SK-N-SH (cell line): ENCODE results near the gene FYCO1.

Source experiments
- EP300 ChIP-seq, 2 experiments: IDR thresholded peaks; 2 replicates each; pipeline versions ENCODE4 v1.4.0 to v1.6.1; 2012; ENCODE audit warnings: borderline replicate concordance in 1 of 2, low read depth in 1 of 2, low read length in 1 of 2
- EZH2phosphoT487 ChIP-seq: fragments of 200-600 bp; sonication (generic); IDR thresholded peaks from 2 replicates; pipeline ENCODE4 v1.6.1; 2017; ENCODE audit warnings: low read depth, mixed run types, mild to moderate bottlenecking, antibody characterized with exemption, moderate library complexity, borderline replicate concordance
- FOSL2 ChIP-seq: IDR thresholded peaks from 2 replicates; pipeline ENCODE4 v1.4.0; 2012; ENCODE audit warnings: low read depth, mild to moderate bottlenecking, moderate library complexity, borderline replicate concordance
- FOXM1 ChIP-seq: IDR thresholded peaks from 2 replicates; pipeline ENCODE4 v1.4.0; 2012; ENCODE audit warnings: low read depth, mild to moderate bottlenecking
- GATA2 ChIP-seq: sonication (generic); formaldehyde crosslinking; IDR thresholded peaks from 2 replicates; pipeline ENCODE4 v1.5.0; 2020; ENCODE audit warnings: mild to moderate bottlenecking, missing genetic modification reagents
- NRF1 ChIP-seq: IDR thresholded peaks from 2 replicates; pipeline ENCODE4 v1.6.1; 2012; ENCODE audit warnings: low read depth, mild to moderate bottlenecking, low read length
- RAD21 ChIP-seq: IDR thresholded peaks from 2 replicates; pipeline ENCODE4 v1.6.1; 2012; ENCODE audit warnings: mild to moderate bottlenecking, low read length
- RFX5 ChIP-seq: IDR thresholded peaks from 2 replicates; pipeline ENCODE4 v1.6.1; 2012; ENCODE audit warnings: mild to moderate bottlenecking, improper control_type of control experiment, low read length
- SIN3A ChIP-seq: IDR thresholded peaks from 2 replicates; pipeline ENCODE4 v1.6.1; 2012; ENCODE audit warnings: low read depth, mild to moderate bottlenecking, low read length, moderate library complexity, borderline replicate concordance
- SMC3 ChIP-seq: IDR thresholded peaks from 2 replicates; pipeline ENCODE4 v1.6.1; 2012; ENCODE audit warnings: low read depth, low read length, improper control_type of control experiment
- TF ChIP-seq, protein P1 (sequence below): IDR thresholded peaks from 2 replicates; pipeline ENCODE4 v1.4.0; 2012; ENCODE audit warnings: low read depth, borderline replicate concordance
- TF ChIP-seq, protein P2 (sequence below): IDR thresholded peaks from 2 replicates; pipeline ENCODE4 v1.6.1; 2012; ENCODE audit warnings: mild to moderate bottlenecking, low read depth, low read length, moderate library complexity
- TF ChIP-seq, protein P3 (sequence below): fragments of 200-600 bp; sonication (generic); IDR thresholded peaks from 2 replicates; pipeline ENCODE4 v1.6.1; 2017; ENCODE audit warnings: antibody characterized with exemption, mild to moderate bottlenecking, moderate library complexity

DNA sequence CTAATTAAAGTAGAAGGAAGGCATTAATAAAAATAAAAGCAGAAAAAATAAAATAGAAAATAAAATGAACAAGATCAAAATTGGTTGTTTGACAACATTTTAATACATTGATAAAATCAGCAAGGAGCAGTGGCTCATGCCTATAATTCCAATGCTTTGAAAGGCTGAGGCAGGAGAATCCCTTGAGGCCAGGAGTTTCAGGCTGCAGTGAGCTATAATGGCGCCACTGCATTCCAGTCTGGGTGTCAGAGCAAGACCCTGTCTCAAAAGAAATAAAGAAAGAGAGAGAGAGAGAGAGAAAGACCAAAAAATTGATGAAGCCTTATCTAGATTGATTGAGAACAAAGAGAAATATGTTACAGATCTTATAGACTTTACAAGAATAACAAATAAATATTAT is 29.5 kb upstream of the FYCO1 start:
- TF ChIP-seq, protein P1, sequence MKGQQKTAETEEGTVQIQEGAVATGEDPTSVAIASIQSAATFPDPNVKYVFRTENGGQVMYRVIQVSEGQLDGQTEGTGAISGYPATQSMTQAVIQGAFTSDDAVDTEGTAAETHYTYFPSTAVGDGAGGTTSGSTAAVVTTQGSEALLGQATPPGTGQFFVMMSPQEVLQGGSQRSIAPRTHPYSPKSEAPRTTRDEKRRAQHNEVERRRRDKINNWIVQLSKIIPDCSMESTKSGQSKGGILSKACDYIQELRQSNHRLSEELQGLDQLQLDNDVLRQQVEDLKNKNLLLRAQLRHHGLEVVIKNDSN: no peak
- TF ChIP-seq, protein P2, sequence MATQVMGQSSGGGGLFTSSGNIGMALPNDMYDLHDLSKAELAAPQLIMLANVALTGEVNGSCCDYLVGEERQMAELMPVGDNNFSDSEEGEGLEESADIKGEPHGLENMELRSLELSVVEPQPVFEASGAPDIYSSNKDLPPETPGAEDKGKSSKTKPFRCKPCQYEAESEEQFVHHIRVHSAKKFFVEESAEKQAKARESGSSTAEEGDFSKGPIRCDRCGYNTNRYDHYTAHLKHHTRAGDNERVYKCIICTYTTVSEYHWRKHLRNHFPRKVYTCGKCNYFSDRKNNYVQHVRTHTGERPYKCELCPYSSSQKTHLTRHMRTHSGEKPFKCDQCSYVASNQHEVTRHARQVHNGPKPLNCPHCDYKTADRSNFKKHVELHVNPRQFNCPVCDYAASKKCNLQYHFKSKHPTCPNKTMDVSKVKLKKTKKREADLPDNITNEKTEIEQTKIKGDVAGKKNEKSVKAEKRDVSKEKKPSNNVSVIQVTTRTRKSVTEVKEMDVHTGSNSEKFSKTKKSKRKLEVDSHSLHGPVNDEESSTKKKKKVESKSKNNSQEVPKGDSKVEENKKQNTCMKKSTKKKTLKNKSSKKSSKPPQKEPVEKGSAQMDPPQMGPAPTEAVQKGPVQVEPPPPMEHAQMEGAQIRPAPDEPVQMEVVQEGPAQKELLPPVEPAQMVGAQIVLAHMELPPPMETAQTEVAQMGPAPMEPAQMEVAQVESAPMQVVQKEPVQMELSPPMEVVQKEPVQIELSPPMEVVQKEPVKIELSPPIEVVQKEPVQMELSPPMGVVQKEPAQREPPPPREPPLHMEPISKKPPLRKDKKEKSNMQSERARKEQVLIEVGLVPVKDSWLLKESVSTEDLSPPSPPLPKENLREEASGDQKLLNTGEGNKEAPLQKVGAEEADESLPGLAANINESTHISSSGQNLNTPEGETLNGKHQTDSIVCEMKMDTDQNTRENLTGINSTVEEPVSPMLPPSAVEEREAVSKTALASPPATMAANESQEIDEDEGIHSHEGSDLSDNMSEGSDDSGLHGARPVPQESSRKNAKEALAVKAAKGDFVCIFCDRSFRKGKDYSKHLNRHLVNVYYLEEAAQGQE: no peak
- TF ChIP-seq FOXM1: no peak
- TF ChIP-seq EP300 (IDR thresholded peaks at IDR 0.05; ENCODE audit: borderline replicate concordance in 1 of 2, low read depth in 1 of 2, low read length in 1 of 2): no peak
- no peak for TF ChIP-seq GATA2 (CRISPR knock-in tag)
- TF ChIP-seq SMC3: no peak
- TF ChIP-seq RFX5: no peak
- TF ChIP-seq, protein P3, sequence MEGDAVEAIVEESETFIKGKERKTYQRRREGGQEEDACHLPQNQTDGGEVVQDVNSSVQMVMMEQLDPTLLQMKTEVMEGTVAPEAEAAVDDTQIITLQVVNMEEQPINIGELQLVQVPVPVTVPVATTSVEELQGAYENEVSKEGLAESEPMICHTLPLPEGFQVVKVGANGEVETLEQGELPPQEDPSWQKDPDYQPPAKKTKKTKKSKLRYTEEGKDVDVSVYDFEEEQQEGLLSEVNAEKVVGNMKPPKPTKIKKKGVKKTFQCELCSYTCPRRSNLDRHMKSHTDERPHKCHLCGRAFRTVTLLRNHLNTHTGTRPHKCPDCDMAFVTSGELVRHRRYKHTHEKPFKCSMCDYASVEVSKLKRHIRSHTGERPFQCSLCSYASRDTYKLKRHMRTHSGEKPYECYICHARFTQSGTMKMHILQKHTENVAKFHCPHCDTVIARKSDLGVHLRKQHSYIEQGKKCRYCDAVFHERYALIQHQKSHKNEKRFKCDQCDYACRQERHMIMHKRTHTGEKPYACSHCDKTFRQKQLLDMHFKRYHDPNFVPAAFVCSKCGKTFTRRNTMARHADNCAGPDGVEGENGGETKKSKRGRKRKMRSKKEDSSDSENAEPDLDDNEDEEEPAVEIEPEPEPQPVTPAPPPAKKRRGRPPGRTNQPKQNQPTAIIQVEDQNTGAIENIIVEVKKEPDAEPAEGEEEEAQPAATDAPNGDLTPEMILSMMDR: no peak
- no peak for TF ChIP-seq RAD21
- no peak for TF ChIP-seq EZH2phosphoT487
- no peak for TF ChIP-seq SIN3A
- TF ChIP-seq FOSL2: no peak
- TF ChIP-seq NRF1: no peak
